NCI-H1105 treated with DMSO at 0.1 percent for 48 hours (cell line): ENCODE results near the gene OR8B3.
"Not testable (repeated sequence)": the region's sequence is repeated elsewhere in the genome, so short reads cannot be mapped to it uniquely, and the experiment has no call there.

Experiments
- DNase-seq: peaks from one replicate; lab custom pipeline; 2025; lab: John Stamatoyannopoulos, UW

Gene OR8B3

GRCh38 chr11:124398924-124399323, at the start of gene OR8B3:
Gene OR8B3 (minus strand): TSS chr11:124399024. CDS start chr11:124397351, 1,673 bp downstream.
- no peak for DNase-seq

GRCh38 chr11:124446916-124447315, 48.1 kb upstream of the OR8B3 start:
- DNase-seq = no peak

GRCh38 chr11:124445646-124446150, 46.9 kb upstream of the OR8B3 start, which contains the start of gene OR8B8:
Gene OR8B8 (minus strand): TSS chr11:124445696. CDS start chr11:124441085, 4,611 bp downstream.
- no peak for DNase-seq

- DNase-seq = no peak
Measured at GRCh38 chr11:124442847-124443246, 44.0 kb upstream of the OR8B3 start.

GRCh38 chr11:124442442-124442841, 43.6 kb upstream of the OR8B3 start:
- DNase-seq = no peak

- DNase-seq = no peak
Measured at GRCh38 chr11:124441519-124441918, 42.7 kb upstream of the OR8B3 start.

- DNase-seq = no peak
Measured at GRCh38 chr11:124441081-124441480, 42.3 kb upstream of the OR8B3 start.

- DNase-seq = no peak
Measured at GRCh38 chr11:124440608-124441007, 41.8 kb upstream of the OR8B3 start.

- DNase-seq = no peak
Measured at GRCh38 chr11:124434699-124435098, 35.9 kb upstream of the OR8B3 start.

- no peak for DNase-seq
Measured at GRCh38 chr11:124429599-124429998, 30.8 kb upstream of the OR8B3 start.

- no peak for DNase-seq
Measured at GRCh38 chr11:124424384-124424921, 25.6 kb upstream of the OR8B3 start, which contains the start of gene OR8B4. Gene OR8B4 (minus strand): TSS chr11:124424871. CDS start chr11:124424871, 0 bp downstream.

GRCh38 chr11:124421043-124421442, 22.2 kb upstream of the OR8B3 start:
- DNase-seq = peak; percentile 17

GRCh38 chr11:124415356-124415923, 16.6 kb upstream of the OR8B3 start:
- peak; percentile 75 for DNase-seq

- DNase-seq = no peak
Measured at GRCh38 chr11:124409906-124410305, 11.1 kb upstream of the OR8B3 start.

- no peak for DNase-seq
Measured at GRCh38 chr11:124405581-124405980, 6.8 kb upstream of the OR8B3 start.

- DNase-seq = not testable (repeated sequence)
Measured at GRCh38 chr11:124403186-124403585, 4.4 kb upstream of the OR8B3 start.

- DNase-seq = peak; percentile 53
Measured at GRCh38 chr11:124402326-124402922, 3.6 kb upstream of the OR8B3 start.

GRCh38 chr11:124396847-124397246, 2.0 kb downstream of the OR8B3 start:
- not testable (repeated sequence) for DNase-seq

- DNase-seq = no peak
Measured at GRCh38 chr11:124394408-124394807, 4.4 kb downstream of the OR8B3 start.

- DNase-seq = no peak
Measured at GRCh38 chr11:124384399-124384798, 14.4 kb downstream of the OR8B3 start, which contains the start of gene OR8B2. Gene OR8B2 (minus strand): TSS chr11:124384499. CDS start chr11:124383343, 1,156 bp downstream.

- not testable (repeated sequence) for DNase-seq
Measured at GRCh38 chr11:124382857-124383256, 16.0 kb downstream of the OR8B3 start.

- DNase-seq = no peak
Measured at GRCh38 chr11:124380585-124380984, 18.2 kb downstream of the OR8B3 start.

- no peak for DNase-seq
Measured at GRCh38 chr11:124376280-124376679, 22.5 kb downstream of the OR8B3 start.
